ENCODE measurements around the gene ARHGAP33.

DNA sequence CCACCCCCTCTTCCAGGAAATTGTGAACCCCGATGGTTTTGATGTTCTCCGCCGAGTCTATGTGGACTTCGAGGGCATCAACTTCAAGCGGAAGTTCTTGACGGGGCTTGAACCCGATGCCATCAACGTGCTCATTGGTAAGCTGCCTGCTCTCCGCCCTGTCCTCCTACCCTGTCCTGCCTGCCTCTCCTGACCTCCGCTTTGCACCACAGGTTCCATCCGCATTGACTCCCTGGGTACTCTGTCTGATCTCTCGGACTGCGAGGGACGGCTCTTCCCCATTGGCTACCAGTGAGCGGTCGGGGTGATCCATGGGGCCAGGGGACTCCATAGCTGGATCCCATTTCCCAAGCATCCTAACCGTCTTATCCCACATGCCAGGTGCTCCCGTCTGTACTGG lies 45.0 kb upstream of the ARHGAP33 start:
- TF ChIP-seq POLR2A (IDR thresholded peaks at IDR 0.05; ENCODE audit: low read length) (no peak), GATA1 (IDR thresholded peaks at IDR 0.05; ENCODE audit: low read depth, low read length) (no peak)
